ENCODE data around the gene RNF114.
A peak's percentile ranks its signal among the peaks of the same experiment; 100 is the strongest.

The RNF114 gene

DNA sequence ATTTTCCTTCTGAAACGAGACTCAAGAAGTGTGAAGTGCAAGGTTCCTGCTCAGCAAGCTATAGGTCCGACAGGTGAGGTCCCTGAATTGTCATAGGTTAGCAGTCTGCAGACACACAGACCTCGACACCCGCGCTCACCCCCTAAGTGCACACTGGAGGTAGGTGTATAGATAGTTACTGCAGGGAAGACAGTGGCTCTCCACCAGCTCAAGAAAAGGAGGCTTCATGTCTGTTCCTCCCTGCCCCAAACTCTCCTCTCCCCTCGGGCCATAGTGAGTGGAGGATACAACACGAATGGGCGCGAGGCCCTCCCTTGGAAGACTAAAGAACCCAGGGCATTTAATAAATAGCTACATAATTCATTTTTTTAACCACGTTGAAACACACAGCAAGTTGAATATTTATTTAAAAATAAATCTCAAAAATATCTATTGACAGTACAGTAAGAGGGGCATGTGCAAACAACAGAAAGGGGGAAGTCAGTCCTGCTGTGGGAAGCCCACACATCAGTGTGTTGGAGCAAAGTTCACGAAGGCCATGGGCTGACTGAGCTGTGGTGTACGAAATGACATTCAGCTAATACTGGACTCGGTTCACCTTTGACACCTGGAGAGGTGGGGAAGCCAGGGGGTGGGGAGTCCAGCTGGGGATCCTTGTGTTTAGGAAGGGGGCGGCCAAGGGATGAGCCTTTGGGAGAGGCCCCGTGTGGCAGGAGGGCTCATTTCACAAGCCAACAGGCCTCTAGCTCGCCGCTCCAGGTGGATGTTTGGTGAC lies 31.6 kb upstream of the RNF114 start:
- DNase-seq = no peak

DNA sequence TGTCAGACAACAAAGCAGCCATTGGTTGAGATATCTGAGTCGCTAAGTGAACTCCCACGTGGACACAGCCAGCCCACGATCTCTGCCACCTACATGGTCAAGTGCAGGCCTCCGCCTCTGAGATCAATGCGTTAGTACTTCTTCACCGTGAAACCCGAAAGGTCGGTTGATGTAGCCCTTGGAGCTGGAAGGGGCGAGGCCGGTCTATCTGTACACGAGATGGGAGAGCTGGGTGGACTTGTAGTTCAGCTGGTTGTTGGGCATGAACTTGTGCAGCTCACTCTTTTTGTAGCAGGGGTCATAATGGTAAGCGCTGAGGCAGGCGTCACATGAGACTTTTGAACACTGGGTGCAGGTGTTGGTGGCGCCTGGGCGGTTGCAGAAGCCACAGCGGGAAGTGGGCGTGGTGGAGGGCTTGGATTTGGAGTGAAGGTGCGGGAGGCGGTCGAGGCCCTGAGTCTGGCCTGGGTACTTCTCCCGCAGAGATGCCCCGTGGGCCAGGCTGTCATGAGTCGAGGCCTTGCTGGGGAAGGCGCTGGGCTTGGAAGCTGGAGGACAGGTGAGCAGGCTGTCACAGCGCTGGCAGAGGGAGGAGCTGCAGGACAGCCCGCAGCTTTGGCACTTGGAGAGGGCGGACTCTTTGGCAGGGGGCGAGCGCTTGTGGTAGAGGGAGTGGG lies 30.6 kb upstream of the RNF114 start:
- DNase-seq = no peak

- no peak for DNase-seq
Observed at GRCh38 chr20:49906101-49906604, 30.0 kb upstream of the RNF114 start.

GRCh38 chr20:49906615-49907154 lies 29.5 kb upstream of the RNF114 start:
- DNase-seq = no peak

- no peak for DNase-seq
Observed at GRCh38 chr20:49907405-49908257, 28.6 kb upstream of the RNF114 start.

DNA sequence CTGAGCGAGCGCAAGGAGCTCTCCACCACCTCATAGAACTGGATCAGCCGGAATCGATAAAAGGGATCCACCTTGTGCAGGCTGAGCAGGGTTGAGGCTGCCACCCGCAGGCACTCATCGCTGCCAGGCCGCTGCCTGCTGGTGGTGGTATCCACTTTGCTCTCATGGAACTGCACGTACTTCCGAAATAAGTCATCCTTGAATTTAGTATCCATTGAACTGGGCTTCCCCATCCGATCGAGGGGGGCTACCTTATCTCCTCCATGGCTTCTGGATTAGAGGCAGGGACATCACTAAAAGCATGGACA lies 28.0 kb upstream of the RNF114 start:
- no peak for DNase-seq

GRCh38 chr20:49909499-49910339 lies 26.5 kb upstream of the RNF114 start:
- no peak for DNase-seq

GRCh38 chr20:49910340-49910706 lies 25.9 kb upstream of the RNF114 start:
- no peak for DNase-seq

DNA sequence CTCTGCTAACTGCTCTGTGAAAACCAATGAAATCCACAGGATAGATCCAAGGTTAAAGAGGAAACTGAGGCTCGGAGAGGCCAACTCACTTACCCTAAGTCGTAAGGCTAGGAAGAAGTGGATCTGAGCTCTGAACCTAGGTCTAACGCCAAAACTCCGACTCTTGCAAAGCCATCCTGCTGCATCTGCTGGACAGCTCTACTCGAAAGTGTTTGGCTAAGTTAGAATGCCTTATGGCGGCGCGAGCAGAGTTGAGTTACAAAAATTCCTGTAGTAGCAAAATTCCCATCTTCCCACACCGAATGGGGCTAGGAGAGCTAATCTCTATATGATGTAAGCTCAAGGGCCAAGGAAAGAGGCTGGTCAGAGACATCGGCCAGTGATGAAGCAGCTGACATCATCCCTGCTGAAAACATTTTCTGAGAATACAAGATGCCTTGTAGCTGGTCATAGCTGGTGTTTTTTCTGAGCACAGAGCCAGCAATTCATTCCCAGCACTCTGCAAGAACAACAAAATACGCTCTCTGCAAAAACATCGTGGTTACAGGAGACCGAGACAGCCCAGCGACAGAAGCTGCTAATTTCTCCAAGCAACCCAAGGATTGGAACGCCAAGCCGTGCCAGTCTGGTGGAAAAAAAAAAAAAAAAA lies 22.7 kb upstream of the RNF114 start:
- no peak for DNase-seq

DNA sequence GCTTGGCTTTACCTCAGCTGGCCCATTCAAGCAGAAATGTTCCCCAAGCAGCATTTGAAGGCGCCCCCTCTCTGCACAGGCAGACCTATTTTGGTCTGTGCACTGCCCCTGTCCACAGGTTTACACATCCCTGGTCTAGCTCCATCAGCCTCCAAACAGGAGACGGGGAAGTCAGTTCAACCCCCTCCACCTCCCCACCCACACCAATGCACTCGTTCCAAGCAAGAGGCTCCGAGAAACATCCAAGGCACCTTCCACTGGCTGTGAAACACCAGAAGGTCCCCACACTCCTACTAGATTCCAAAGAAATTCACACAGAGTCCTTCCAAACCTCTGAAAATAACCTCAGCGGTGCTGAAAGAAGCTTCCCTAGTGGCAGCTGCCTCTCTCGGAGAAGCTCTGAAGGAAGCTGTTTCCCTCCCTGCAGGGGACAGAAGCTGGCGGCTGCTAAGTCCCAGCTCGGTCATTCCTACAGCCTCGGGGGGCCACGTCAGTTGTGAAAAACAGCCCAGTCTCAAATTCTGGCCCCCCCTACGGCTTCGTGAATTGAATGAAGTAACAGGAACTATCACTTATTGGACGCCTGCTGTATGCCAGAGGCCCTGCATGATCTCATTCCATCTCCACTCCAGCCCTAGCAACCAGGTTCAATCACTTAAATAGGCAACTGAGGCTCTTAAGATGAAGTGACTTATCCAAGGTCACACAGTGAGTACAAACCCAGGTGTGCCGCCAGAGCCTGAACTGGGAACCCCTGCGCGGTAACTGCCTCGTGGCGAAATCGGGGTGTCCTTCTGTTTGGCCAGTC lies 21.7 kb upstream of the RNF114 start:
- peak in 1 of 2 donors; percentile 41 for DNase-seq

DNA sequence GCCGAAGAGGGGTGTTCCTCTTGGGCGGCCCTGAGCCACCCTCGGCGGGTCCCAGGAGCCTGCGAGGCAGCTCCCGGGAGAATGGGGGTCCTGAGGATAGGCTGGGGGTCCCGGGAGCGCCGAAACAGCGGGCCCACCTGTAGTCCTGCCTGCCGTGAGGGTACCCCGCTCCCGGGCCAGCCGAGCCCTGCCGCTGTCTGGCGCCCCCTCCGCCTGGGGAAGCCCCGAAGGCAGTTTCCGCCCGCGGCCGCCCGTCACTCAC lies 21.1 kb upstream of the RNF114 start:
- DNase-seq = no peak

- peak; percentile 94 for DNase-seq
Observed at GRCh38 chr20:49915380-49916145, 20.6 kb upstream of the RNF114 start, which contains the start of gene SPATA2. Gene SPATA2, minus strand, starts transcription at chr20:49915529. Its CDS starts 7,039 bp downstream, at chr20:49908490.

- peak in 1 of 2 donors; percentile 33 for DNase-seq
Observed at GRCh38 chr20:49916146-49917002, 19.8 kb upstream of the RNF114 start.

- no peak for DNase-seq
Observed at GRCh38 chr20:49918446-49918845, 17.8 kb upstream of the RNF114 start.

GRCh38 chr20:49919009-49919408 lies 17.2 kb upstream of the RNF114 start:
- DNase-seq = no peak

DNA sequence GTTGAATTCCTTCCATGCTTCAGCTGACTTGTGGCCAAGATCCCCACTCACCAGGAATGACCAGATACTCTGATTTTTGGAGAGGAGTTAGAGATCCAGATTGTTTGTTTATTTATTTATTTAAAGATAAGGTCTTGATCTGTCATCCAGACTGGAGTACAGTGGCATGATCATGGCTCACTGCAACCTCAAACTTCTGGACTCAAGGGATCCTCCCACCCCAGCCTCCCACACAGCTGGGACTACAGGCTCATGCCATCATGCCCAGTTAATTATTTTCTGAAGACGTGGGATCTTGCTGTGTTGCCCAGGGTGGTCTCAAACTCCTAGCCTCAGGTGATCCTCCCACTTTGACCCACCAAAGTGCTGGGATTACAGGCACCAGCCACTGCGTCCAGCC lies 16.7 kb upstream of the RNF114 start:
- DNase-seq = no peak

GRCh38 chr20:49924247-49924646 lies 11.9 kb upstream of the RNF114 start:
- no peak for DNase-seq

- DNase-seq = no peak
Observed at GRCh38 chr20:49925901-49926454, 10.2 kb upstream of the RNF114 start.
